HG02840 (cell line): ENCODE results near the gene TTC7B.

Source experiments
- ATAC-seq: cut with Tn5 transposase; IDR thresholded peaks from one replicate; pipeline ENCODE4 v1.9.1; 2021; ENCODE audit warnings: mild to moderate bottlenecking, moderate library complexity, moderate number of reproducible peaks; ENCODE audit not compliant: unreplicated experiment, low FRiP score

Gene TTC7B

DNA sequence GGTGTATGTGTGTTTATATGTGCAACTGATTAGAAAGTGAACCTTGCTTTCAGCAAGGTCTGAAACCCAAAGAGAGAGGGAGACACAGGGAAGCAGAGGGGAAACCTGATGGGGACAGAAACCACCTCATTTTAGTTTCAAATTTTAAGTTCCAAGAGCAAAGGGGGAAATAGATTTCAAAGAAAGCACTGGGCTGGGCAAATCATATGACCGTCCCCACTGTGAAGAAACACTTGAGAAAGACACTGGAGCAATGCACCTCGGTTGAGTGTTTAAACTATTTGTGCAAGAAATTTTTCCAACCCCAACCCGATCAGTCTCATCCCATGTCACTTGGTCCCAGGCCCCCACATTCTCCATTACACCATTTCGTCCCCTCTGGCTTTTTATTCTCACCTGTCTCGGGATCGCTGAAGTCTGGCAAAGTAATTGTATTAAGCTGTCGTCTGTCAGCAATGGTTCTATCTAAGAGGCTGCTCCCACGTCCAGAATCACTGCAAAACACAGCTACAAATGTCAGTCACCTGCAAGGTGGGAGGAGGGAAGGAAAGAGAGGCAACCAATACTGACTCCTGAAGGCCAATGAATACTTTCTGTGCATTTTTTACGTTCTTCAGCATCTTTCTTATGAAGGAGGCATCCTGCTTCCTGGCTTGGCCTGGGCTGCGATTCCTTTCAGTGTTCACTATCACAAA, 205.7 kb downstream of the TTC7B start:
- no peak for ATAC-seq

DNA sequence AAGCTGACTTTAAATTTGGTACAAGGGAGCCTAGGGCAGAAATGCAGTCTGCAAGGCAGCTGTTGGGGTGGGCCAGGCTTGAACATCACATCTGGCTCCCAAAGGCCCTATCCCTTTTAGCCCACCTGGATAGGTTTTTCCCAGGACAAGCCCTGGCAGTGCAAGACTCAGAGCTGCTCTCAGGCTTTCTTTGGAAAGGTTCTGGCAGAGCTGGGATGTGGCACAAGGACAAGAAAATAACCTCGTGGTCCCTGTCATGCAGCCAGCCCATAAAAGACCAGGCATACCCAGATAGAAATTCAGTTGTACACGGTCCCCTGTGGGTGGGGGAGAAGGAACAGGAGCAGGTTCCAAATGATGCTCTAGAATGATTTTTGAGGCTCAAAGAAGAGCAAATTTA, 206.9 kb downstream of the TTC7B start:
- no peak for ATAC-seq

DNA sequence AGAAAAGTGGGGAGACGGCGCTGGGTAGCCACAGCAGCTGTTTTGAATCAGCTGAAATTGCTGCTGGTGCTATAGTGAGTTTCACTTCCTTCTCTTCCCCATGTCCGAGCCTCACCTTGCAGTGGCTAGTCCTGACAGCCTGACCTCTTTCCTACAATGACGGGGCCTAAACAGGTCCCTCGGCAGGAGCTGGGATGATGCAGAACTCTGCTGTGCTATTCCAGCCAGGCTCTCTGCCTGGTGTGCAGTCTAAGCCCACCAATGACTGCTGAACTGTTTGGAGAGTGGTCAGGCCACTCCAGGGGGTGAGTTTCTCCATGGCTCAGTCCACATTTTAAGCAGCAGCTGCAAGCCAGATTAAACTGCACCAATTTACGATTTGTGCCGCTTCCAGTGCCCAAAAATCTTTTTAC, 207.3 kb downstream of the TTC7B start:
- ATAC-seq, result no peak

GRCh38 chr14:90608281-90608680, 207.9 kb downstream of the TTC7B start:
- ATAC-seq, result no peak

DNA sequence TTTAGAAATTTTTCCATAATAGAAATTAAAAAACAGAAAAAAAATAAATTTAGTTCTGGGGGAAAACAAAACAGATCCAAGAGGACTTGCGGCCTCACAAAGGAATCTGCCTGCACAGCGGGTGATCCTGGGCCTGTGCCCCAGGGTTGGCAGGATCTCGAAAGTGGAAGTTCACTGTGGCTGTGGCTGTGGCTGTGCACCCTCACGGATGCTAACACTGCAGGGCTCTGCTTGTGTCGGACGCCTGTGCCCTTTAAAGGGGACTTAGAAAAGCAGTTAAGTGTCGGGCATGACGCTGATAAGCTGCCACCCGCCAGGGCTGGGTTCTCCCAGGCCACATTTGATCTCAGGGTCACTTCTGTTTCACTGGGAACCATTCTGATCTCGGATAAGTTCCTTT, 209.1 kb downstream of the TTC7B start:
- no peak for ATAC-seq

GRCh38 chr14:90606434-90606833, 209.8 kb downstream of the TTC7B start:
- no peak for ATAC-seq

GRCh38 chr14:90605430-90605829, 210.8 kb downstream of the TTC7B start:
- no peak for ATAC-seq

DNA sequence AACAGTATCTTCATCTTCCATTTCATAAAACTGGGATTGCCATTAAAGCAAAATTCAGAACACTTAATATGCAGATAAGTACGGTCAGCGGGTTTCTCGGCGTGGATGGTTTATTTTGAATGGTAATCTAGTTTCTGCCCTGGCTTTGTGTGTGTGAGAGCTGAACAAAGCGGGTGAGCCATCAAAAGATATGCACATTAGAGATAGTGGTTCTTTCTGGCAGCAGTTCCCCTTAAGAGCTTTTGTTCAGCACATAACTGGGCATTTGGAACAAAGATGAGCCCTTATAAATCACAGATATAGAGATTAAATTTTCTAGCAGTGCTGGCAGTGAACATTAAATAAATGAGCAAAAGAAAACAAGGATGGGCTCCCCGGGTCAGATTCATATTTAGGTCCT, 211.9 kb downstream of the TTC7B start:
- no peak for ATAC-seq

DNA sequence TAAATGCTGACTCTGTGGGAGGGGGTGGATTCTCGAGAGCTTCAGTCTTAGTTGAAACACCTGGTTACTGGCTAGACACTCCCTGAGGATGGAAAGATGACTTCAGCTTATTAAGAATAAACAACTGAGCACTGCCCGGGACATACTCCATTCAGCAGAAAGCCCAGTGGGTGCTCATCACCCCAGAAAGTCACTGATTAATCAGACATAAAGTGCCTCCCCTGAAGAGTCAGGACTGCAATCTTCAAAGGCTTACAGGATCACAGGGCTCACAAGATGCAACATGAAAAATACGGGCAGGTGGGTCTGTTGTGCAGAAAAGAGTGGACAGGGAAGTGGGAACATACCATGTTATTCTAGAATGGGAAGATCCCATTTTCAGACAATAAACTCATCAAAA, 212.4 kb downstream of the TTC7B start:
- ATAC-seq, result no peak

DNA sequence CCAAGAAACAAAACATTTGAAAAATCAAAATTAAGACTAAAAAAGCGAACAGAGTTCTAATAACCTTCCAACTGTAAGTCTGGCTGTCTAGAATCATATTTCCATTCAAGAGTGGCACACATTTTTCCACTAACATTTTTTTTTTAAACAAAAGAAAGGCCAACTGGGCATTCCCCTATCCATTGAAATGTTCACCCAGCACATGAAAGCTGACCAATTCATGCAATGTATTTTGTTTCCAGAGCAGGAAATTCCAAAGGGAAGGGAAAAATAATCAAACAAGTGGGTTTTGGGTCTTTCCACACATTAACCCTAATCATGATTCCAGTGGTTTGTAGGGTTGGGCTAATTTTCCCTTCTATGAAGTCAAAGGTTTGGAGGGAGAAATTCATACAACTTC, 212.9 kb downstream of the TTC7B start:
- ATAC-seq, result no peak

- ATAC-seq, result no peak
Observed at GRCh38 chr14:90602088-90602687, 214.0 kb downstream of the TTC7B start.

- ATAC-seq, result no peak
Observed at GRCh38 chr14:90601563-90601962, 214.7 kb downstream of the TTC7B start.

GRCh38 chr14:90600619-90601018, 215.6 kb downstream of the TTC7B start:
- no peak for ATAC-seq

DNA sequence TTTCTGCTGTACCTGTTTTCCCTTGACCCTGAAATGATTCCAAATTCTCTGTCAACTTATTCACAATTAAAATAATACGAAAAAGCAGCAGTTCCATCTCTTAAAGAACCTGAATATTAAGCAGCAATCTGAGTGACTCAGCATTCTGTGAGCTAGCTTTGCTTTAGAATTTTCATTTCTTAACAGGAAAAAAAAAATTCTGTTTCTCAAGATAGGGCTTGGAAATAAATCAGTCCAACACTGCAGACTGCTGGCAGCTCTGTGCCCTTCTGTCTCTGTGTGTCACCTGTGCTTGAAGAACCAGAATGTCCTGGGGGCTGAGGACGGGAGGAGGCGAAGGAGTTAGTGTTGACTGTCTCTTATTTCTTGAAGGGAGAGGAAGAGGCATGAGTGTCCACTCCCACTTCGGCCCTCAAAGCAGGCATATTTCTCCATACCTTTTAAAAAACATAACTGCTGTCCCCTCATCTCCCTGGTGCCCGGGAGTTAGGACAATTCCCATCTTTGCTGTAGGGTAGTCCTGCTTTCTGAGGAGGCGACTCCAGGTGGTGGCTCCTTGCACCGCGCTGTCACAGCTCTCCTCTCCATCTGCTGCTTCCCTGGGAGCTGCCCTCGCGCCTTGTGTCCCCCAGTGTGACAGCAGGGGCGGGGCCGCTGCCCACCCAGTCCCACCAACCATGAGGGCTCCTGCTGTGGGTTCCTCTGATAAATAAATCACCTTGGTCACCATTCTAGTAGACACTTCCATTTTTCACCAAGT, 216.3 kb downstream of the TTC7B start:
- no peak for ATAC-seq

- ATAC-seq, result no peak
Observed at GRCh38 chr14:90599339-90599738, 216.9 kb downstream of the TTC7B start.

DNA sequence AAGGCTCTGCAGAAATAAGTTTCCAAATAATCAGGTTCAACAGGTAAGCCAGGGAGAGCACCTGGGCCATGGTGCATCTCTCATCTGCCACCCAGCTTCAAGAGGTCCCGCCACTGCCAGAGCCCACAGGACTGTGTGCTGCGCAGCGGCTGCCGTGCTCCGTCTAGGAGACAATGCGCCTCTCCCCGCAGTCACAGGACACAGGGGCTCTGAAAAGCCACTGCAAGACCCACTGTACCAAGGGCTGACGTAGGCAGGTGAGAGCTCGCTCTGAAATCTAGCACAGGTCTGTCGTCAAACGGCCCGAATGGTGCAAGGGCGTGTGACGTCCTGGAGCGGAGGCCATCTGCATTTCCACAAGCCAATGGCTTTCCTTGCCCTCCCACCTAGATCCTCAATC, 218.3 kb downstream of the TTC7B start:
- ATAC-seq, result no peak

DNA sequence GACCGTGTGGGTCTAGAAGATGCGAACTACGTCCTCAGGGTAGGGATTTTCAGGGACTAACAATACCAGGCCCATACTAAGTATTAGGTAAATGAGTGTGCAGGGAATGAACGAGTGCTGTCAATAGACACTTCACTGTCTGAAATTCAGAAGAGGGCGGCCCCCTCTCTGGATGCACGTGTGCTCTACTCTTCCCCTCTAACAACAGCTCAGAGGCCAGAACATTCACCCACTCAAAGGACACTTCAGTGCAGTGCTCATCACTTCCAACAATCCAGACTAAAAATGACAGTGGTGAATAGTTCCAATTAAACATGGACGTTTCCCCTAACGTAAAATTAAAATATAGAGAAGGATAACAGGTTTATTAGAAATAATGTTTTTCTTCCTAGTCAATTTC, 219.5 kb downstream of the TTC7B start:
- ATAC-seq, result no peak

- no peak for ATAC-seq
Observed at GRCh38 chr14:90593254-90594040, 222.8 kb downstream of the TTC7B start.

DNA sequence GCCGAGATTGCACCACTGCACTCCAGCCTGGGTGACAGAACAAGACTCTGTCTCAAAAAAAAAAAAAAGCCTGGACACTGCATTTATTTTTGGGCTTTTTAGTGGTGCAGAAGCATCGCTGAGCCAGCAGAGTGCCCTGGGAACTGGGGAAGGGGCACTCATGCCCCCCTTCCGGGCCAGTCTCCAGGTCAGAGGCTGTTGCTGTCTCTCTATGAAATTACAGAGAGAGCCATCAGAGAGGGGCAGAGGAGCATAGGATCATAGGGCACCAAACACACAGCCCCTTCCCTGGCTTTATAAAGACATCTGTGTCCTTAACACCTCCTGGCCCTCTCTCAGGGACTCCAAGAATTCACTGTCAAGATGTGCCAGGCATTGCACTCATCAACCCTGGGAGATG, 223.6 kb downstream of the TTC7B start:
- no peak for ATAC-seq

GRCh38 chr14:90587918-90588317, 228.3 kb downstream of the TTC7B start:
- no peak for ATAC-seq
